ENCODE data around the gene TNIP1. TPM values are rescaled to one million over a fixed set of nuclear protein-coding genes. Genes with fewer than 3 reads are reported as not detected.

The TNIP1 gene
- polyA plus RNA-seq, 12 donors = 63.0 to 115 (median 79.8) TPM; not detected in 1

DNA sequence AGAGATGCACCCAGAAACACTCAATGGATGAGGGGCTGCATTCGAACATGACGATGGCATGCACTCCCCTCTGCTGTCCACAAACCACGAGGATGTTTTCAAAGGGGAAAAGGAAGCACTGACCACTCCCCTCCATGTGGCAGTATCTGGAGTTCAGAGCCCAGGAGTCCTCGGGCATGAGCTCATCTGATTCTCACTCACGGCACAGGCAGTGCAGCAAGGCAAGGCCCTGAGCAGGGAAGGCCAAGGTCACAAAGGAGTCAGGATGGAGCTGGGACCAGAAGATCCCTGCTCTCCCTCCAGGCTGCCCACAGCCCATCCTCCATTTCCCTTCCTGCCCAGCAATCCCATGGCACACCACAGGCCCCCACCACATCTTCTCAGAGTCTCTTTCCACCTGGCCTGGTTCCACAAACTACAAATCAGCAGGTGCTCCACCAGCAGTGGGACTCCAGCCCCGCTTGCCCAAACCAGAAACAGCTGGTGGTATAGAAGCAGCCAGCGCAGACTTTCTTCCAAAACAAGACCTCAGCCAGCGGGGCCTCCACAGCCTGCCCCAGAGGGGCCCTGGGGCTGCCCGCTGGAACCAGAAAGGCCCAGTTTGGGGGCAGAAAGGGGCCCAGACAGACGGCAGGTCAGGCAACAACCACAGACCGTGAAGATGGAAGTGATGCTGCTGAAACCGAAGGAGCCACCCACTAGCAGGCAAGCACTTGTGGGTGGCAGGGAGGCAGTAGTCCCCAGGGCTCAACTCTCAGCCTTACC, 12.2 kb downstream of the TNIP1 start:
- peak; percentile 45 for DNase-seq

DNA sequence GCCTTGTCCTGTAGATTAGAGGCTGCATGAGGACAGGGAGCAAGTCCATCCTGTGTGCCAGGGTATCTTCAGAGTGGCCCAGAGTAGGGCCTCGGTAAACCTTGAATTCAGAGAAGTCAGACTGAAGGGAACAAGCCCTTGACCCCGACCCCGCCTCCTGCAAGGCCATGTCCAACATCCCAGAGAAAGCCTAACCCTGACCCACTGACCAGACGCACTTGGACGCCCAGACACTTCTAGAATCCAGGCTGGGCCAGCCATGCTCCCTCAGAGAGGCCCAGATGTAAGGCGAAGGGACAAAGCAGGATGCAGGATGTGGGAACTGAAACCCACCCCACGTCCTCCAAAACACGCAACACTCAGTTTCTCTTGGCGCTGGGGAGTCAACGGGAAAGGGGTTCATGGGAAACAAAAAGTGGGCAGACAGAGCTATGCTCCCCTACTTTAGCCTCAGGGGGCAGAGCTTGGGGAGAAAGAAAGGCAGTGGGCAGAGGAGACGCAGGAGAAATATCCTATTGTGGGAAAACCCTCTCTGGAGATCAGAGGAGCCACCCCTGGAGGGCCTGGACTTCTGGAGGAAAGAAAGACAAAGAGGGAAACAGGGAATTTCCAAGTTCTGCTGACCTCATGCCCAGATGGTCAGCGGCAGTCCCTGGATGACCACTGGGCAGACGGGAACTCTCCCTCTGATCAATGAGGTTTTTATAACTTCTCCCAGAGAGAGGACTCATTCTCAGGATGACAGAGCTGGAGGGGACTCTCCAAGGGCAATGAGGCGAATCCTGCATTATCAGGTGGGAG, 13.0 kb downstream of the TNIP1 start:
- DNase-seq = no peak

DNA sequence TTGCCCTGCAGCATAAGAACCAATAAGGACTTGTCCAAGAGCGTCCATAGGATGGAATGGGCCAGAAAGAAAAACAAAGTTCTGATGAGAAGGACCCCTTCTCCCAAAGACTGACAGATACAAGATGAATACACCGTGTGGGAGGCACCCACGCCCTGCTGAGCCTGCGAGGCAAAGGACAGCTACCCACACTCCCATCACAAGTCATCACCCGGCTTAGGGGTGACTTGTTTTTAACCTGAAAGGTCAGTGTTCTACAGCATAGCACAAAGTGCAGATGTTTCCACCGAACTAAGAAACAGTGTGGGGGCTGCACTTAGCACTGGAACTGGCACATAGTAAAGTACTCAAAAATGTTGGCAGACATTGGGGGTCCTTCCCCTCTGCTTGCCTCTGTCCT, 13.9 kb downstream of the TNIP1 start:
- no peak for DNase-seq

DNA sequence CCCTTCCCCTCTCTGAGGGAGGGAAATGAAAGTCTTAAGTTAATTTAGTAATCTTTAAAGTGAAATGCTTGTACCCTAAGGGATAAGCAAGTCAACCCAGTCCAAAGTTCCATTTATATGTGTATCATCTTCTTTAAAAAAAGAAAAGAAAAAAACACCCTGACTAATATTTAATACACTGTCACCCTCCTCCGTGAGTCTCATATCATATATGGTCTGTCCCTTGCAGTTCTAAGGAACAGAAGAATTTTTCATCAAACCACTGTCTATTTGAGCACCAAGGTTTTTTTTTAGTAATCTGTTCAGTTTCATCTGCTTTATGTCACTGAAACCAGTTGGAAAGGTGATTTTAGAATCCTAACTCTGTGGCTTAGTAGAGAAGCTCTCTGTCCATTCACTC, 15.2 kb downstream of the TNIP1 start:
- DNase-seq = no peak

DNA sequence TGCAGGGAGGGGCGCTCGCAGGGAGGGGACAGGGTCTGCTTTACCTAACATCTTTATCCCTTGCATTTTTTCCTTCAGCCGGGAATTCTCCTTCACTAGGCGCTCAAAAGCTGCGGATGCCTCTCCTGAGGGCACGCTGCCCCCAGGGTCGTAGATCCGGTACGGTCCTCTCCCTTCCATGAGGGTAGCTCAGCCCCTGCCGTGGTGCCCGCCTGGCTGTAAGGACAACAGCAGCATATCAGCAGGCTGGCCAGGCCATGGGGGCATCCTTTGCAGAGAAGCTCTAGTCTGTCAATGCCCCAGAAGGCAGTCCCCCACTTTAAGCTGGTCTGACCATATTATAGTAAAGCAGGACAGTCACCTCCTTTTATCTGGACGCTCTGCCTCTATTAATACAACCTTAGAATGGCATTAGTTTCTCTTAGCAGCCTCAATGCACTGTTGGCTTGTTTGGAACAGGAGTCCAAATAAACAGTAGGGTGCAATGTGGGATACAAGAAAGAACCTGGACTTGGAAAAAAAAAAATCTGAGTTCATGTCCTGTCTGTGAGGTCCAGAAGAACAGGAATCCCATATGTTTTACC, 15.8 kb downstream of the TNIP1 start:
- DNase-seq = no peak

DNA sequence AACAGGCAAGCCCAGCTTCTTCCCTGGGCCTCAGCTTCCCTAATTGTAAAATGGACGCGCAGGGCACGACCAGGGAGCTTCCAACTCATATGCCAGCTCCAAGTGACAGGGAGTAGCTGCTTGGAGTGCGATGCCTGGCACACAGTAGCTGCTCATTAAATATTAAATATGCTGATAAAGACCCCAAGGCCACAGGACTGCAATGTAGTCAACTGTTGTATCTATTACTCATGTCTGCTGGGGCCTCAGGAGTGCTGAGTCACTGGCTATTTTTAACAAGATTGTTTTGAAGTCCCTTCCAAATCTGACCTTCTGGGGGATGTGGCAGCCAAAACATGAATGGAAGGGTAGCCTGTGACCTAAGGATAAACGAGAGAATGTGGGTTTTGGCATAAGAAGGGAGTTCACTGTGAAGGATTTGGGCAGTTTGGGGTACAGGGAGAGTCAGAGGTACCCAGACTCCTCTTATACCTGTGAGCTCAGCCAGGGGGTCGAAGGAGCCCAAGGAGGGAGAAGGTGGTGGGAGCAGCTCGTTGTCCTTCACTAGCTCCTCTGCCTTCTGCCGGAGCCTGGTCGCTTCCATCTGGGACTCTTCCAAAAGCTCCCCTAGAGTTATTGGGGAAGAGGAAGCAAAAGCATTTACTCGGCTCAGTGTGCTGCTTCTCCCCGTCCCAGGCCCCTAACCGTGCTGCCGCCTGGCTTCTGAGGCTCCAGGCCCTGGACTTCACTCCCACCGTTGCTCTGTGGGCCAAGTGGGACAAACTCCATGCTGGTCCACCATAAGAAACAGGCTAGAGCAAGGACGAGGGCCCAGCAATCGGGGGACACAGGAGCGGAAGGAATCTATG, 17.5 kb downstream of the TNIP1 start:
- DNase-seq = peak; percentile 42

DNA sequence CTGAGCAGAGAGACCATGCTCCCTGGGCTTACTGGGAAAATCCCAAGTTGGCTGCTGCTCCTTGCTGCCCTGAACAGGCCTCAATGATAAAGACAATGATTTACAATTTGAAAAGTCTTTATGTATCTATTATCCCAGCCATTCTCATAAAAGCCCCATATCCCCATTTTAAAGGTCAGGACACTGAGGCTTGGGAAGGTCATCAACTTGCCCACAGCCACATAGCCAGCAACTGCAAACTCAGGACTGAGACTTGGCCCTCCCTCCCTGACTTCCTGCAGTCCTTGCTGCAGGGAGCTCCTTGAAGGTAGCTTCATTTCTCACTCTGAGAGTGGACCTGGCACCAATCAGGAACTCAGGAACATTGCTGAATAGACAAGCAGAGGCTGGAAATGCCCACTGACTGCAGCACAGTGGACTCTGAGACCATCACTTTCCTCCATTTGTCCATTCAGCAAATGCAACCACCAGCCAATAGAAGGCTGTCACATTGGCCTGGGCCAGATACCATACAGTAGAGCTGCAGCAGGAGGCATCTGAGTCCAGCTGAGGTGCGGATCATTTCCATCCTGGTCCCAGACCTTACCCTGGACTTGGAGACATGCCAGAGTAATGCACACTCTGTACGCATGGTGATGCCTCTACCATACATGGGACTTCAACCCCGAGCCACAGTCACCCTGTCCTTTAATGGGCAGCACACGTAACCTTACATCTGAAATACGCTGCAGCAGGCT, 18.3 kb downstream of the TNIP1 start:
- no peak for DNase-seq

DNA sequence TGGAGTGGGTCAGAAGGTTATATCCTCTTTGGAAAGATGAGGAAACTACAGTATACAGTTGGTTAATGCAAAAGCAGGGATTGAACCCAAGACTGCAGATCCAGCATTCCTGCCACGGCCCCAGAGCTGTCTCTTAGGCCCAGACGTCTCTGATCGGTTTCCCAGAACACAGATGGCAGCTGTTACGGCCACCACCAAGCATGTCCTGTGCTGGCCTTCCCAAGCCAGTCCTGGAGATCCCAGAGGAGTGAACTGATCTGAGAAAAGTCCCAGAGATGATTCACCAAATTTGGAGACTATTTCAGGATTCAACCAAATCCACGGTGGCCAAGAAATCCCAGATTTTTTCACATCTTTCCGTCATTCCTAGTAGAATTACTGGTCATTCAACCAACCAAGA, 20.1 kb downstream of the TNIP1 start:
- no peak for DNase-seq

DNA sequence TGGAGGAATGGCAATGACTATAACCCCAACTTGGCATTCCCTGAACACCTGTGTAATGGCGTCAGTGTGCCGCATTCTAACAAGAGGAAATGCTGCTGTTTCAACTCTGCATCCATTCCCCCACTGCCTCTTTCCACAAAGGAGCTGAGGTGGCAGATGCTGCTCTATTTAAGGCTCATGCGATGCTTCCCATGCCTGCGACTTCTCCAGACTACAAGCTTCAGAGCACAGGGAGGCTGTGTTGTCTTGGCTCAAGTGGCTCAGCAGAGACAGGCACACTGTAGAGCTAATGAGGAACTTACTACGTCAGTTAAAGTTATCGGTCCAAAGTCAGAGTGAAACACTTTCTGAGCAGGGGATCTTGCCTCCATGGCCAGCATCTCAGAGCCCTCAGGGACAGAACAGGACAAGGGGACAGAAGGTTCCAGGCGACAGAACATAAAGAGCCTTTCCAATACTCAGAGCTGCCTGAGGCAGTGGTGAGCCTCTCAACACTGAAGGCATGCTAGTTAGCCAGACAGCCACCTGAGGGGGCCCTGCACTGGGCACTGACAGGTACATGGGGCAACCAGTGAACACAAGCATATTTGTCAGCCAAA, 21.8 kb downstream of the TNIP1 start:
- DNase-seq = no peak

DNA sequence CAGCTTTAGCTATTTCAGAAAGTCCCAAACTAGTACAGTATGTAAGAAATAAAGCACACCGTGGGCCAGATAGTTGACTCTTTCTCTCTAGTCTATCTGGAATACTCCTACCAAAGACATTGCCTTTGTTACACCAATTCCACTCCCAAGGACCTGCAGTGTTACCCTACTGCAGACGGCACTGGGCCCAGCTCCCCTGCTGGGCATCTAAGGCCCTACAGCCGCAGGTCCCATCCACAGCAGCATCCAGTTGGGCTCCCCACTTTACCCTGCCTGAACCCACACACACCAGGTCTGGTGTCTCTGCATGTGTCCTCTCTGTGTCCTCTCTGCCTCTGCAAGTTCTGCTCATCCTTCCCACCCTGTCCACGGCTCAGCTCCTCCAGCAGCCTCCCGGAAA, 22.5 kb downstream of the TNIP1 start:
- DNase-seq = no peak

DNA sequence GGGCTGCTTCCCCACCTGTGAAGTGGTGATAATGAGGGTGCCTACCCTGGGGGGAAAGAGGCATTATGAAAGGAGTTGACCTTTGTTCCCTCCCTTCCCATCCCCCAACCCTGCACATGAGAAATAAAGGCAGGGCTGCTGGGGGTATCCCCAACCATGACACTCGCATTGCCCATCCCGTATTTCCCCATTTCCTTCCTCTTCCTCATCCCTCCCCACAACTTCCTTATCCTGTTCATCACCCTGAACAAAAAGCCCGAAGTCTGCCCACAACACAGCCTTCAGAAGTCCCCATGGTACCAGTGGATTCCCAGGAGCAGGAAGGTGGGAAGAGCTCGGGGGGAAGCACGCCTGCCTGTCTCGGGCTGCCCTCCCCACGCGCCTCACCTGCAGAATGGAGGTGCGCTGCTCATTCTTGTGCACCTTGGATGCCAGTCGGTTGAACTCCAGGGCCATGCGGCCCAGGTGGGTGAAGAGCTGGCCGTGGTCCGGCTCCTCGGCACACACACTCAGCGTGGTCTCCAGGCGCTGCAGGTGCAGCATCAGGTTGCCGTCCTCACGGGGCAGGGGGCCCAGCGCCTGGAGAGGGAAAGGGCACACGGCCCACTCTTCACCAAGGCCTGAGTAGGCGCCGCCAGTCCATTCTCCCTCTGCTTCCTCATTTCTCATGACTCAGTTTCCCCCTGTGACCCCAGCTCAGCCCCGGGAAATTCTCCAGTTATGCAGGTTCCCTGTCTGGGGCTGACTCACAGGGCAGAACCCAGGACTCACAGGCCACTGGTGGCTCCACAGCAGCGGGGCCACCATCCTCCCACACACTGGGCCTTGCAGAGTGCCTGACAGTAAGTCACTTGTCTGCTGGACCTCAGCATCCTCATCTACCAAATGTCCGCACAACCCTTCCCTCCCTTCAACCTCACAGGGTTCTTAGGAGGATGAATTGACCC, 24.2 kb downstream of the TNIP1 start:
- no peak for DNase-seq

DNA sequence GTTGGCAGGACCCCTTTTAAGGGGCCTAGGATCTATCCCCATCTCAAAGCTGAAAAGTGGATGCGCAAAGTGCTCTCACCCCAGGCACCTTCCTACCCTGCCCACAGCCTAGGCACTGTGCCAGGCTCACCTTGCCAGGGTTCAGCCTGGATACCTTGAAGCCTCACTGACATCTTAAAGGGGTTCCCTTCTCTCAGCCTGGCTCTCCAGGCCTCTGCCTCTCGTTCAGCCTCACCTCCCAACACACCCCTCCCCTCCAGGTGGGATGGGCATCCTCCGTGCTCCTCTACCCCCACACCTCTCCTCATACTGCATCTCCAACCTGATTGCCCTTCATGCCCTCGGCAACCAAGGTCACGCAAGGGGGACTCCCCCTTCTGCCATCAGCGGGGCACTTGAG, 25.5 kb downstream of the TNIP1 start:
- no peak for DNase-seq

DNA sequence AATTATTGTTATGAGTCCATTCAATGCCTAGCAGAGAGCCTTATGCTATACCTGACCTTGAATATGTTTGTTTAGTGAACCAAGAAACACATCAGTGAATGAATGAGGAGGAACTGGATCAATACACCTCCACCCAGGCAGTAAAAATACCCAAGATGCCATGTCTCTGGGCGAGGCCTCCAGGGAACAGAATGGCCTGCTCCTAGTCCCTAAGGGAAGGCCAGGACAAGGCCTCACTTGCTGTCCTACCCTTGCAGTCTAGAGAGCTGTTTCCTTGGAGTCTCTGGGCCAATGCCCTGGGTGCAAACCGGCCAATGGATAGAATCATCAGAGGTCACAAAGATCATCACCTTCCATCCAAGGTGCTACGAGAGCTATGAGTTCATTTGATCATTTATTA, 26.1 kb downstream of the TNIP1 start:
- DNase-seq = no peak

DNA sequence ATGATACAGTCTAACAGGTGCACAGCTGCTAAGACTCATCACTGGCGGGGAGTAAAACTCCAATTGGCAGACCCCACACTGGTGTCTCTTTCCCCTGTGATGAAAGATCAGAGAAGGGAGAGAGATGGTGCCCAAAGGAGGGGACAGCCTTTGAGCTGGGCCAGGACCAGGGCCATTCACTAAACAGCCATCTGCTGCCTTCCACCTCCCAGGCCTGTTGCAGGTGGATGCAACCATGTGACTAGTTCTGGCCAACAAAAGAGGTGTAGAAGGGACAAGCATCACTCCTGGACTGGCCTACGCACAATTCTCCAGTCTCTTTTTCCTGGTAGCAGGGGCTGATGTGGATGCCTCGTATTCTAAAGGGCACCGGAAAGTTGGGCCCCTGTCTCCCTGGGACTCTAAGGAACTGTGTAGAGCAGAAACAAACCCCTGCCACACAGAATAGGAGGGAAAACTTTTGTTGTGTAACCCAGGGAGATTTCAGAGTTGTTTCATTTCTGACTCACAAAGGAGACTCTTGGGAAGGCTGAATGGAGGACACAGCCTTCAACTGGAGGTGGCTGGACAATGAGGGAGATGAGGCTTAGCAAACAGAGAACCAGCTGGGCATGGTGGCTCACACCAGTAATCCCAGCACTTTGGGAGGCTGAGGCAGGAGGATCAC, 26.9 kb downstream of the TNIP1 start:
- no peak for DNase-seq

DNA sequence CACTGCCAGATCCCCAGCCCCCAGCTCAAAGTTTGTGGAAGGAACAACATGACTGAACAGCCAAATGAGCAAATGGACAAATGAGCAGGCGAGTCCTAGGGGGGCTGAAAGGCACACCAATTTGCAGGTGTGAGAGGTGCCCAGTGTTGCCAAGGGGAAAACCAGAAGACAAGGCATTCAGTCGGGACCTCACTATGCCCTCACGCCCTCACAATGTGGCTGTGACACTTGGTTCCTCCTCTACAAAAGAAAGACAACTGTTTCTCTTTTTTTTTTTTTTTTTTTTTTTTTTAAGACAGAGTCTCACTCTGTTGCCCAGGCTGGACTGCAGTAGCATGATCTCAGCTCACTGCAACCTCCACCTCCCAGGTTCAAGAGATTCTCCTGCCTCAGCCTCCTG, 28.0 kb downstream of the TNIP1 start:
- DNase-seq = no peak

DNA sequence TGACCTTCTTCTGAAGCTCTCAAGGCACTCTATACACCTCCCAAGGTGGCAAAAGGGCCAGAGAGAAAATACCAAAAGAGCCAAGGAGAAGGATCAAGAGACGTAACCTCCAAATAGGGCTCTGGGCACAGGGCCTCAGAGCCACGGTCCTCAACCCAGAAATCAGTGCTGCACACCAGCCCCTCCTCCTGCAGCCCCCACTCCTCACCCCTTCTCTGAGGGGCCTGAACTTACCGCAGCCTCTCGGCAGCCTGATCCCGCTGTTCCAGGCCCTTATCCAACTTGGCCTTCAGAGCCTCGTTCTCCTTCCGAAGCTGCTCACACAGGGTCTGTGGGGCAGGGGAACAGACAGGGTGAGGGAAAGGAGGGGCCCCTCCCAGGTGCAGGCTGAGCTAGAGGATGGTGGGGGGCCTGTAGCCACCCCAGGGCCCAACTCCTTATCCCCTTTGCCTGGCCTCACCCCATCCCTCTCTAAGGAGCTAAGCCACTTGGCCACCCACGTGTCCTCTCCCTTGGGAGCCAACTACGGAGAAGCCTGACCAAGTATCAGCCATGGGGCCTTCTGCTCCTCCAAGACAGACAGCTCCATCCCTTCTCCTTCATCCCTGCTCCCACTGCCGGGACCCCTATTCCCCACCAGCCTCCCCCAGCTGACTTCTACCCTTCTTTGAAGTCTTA, 28.8 kb downstream of the TNIP1 start:
- DNase-seq = no peak

DNA sequence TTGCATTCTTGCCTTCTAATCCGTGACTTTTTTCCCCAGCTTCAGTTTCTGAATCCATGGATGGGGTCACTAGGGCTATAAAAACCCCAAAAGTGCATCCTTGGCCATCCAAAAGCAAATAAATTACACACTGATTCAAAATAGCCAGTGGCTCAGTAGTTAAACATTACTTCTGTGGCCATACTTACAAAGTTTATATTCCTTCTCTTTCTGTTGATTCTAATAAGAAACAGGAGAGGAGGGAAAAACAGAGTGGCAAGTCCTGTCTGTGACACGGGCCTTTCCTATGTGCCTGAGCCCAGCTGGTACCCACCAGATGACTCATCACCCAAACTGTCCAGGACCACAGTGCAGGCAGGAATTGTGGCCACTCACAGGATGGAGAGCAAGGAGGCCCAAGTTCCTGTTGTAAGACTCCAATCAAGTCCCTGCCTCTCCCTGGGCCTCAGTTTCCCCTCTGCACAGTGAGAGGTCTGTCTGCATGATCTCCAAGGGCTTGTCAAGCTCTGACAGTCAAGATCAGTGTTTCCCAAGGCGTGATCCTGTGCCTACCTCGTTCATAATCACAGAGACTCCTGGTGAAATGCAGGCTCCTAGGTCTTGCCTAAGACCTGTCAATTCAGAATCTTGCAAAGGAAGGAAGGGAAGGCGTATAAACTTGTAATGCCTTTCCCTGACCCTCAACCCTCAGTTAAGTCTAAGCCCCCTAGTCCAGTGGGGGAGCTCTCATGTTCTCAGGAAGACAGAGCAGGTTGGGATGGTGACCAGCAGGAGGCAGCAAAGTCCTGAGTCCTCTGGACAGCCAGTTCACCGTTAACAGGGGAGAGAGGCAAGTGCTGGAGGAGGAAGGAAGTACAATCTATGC, 29.5 kb downstream of the TNIP1 start:
- peak; percentile 82 for DNase-seq

DNA sequence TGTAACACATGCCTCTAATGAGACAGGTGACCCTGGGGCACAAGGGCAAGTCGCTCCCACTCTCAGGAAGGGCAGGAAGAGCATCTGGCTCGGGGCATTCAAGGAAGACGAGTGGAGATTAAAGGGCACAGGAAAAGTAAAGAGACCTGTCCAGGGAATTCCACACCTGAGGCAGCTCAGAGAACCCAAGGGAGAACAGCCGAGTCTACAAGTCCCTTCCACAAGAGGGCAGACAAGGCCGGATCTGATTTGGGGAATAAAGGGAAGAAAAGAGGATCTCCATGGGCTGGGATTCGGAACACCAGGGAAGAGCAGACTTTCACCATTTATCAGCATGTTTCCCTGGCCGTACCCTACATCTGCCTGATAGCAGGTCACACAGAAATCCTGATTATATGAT, 32.3 kb downstream of the TNIP1 start:
- DNase-seq = no peak
